ENCODE data around the gene PHYH.
A peak's percentile ranks its signal among the peaks of the same experiment; 100 is the strongest.

- TF ChIP-seq, protein P1, sequence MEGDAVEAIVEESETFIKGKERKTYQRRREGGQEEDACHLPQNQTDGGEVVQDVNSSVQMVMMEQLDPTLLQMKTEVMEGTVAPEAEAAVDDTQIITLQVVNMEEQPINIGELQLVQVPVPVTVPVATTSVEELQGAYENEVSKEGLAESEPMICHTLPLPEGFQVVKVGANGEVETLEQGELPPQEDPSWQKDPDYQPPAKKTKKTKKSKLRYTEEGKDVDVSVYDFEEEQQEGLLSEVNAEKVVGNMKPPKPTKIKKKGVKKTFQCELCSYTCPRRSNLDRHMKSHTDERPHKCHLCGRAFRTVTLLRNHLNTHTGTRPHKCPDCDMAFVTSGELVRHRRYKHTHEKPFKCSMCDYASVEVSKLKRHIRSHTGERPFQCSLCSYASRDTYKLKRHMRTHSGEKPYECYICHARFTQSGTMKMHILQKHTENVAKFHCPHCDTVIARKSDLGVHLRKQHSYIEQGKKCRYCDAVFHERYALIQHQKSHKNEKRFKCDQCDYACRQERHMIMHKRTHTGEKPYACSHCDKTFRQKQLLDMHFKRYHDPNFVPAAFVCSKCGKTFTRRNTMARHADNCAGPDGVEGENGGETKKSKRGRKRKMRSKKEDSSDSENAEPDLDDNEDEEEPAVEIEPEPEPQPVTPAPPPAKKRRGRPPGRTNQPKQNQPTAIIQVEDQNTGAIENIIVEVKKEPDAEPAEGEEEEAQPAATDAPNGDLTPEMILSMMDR (IDR thresholded peaks at IDR 0.05), result peak in 7 of 12 donors; percentile 7 to 48 (median 36)
- no peak for TF ChIP-seq POLR2A (IDR thresholded peaks at IDR 0.05)
Observed at GRCh38 chr10:13271552-13272163, 28.2 kb downstream of the PHYH start.

Measured in heart left ventricle (tissue), 13 donors.